Kidney (tissue), 14 donors: ENCODE measurements around the gene FRMD4A. TPM values are rescaled to one million over a fixed set of nuclear protein-coding genes. Genes with fewer than 3 reads are reported as not detected.

Experiments
- DNase-seq, 5 donors: peaks; one replicate each; pipeline ENCODE4 v3.0.0-alpha.2; 2013 to 2020
- FAIRE-seq: peaks from 2 replicates; lab custom pipeline; 2012; peaks lifted over from hg19 to GRCh38; lab: Jason Lieb, UNC
- H3K27ac ChIP-seq, 2 donors: one replicate each; pipeline ENCODE4 v1.7.0; 2013; ENCODE audit warnings: low read depth in 2 of 2, low read length in 2 of 2, inconsistent platforms in 1 of 2
- H3K27me3 ChIP-seq: one replicate; pipeline ENCODE4 v1.7.1; 2013; ENCODE audit warnings: low read length, inconsistent platforms; ENCODE audit not compliant: control insufficient read depth, insufficient read depth
- H3K36me3 ChIP-seq, 3 donors: one replicate each; pipeline versions ENCODE4 v1.7.0 to v1.7.1; 2013; ENCODE audit warnings: low read length in 3 of 3, control low read depth in 1 of 3, inconsistent platforms in 1 of 3; ENCODE audit not compliant: insufficient read depth in 3 of 3, control insufficient read depth in 2 of 3
- H3K4me1 ChIP-seq, 3 donors: one replicate each; pipeline versions ENCODE4 v1.7.0 to v1.7.1; 2013; ENCODE audit warnings: low read length in 3 of 3, inconsistent platforms in 1 of 3, low read depth in 1 of 3; ENCODE audit not compliant: control insufficient read depth in 2 of 3, insufficient read depth in 2 of 3
- H3K4me3 ChIP-seq, 3 donors: one replicate each; pipeline versions ENCODE4 v1.7.0 to v1.8.1; 2013; ENCODE audit warnings: low read length in 3 of 3, control low read depth in 1 of 3, inconsistent platforms in 1 of 3
- H3K9ac ChIP-seq, 3 donors: one replicate each; pipeline versions ENCODE4 v1.7.0 to v1.7.1; 2013; ENCODE audit warnings: low read length in 3 of 3, control low read depth in 1 of 3, inconsistent platforms in 1 of 3
- H3K9me3 ChIP-seq, 3 donors: one replicate each; pipeline versions ENCODE4 v1.7.0 to v1.7.1; 2013; ENCODE audit warnings: low read length in 3 of 3, control low read depth in 1 of 3, inconsistent platforms in 1 of 3; ENCODE audit not compliant: control insufficient read depth in 2 of 3, insufficient read depth in 1 of 3
- CTCF ChIP-seq: IDR thresholded peaks from 3 replicates; pipeline ENCODE4 v1.5.1; 2012; ENCODE audit warnings: mild to moderate bottlenecking, moderate library complexity, borderline replicate concordance; ENCODE audit not compliant: insufficient read depth; ENCODE audit errors: extremely low read depth
- intact Hi-C: fragments of 100-400 bp; cut with DNase I; formaldehyde crosslinking; loops from one replicate; pipeline ENCODE4 v1.11.1; 2022
- polyA plus RNA-seq: library from polyadenylated mRNA; stranded (reverse); fragments of 350-450 nt; fragmentation: Illumina TruSeq; extraction: RNeasy Lipid Tissue Mini Kit (QIAGEN cat#74804); gene quantifications from one replicate; pipeline ENCODE4 v1.2.3, GENCODE V29; 2014; ENCODE audit warnings: low read depth, low replicate concordance; ENCODE audit not compliant: insufficient read depth
- total RNA-seq: library from RNA; stranded (reverse); fragmentation: NEBNext Ultra II Directional; extraction: Animal tissue kit (Norgen Biotek cat#: 25700); gene quantifications from one replicate; pipeline ENCODE4 v1.2.1, GENCODE V29; 2021
- donor health status: control.
- donor health status: control.
- donor health status: control.
- donor health status: control.
- donor health status: control.
- donor health status: DM: yes; HTN: yes; CAD: no.
- donor health status: Normal renal cell carcinoma (clear cell type).

FRMD4A gene
- total and polyA plus RNA-seq, 2 donors from 2014 or later = 16.0 to 68.2 TPM

- no peak for DNase-seq
- Histone ChIP-seq H3K9ac (no peak overlapping the region), H3K27ac (no peak overlapping the region), H3K4me3 (no peak overlapping the region), H3K27me3 (no peaks in the 10 kb centered on the region), H3K9me3 (no peaks in the 10 kb centered on the region), H3K4me1 (peaks cover 0 to 4% (median 0%) of the 10 kb centered on the region in 3 donors), H3K36me3 (no peaks in the 10 kb centered on the region)
- intact Hi-C loops = no loop called here
- no peak for TF ChIP-seq CTCF
- FAIRE-seq = no peak
Measured at GRCh38 chr10:13732465-13732881, 598.3 kb downstream of the FRMD4A start.

- Histone ChIP-seq H3K9me3 (no peaks in the 10 kb centered on the region), H3K27ac (no peak overlapping the region), H3K9ac (no peak overlapping the region), H3K36me3 (no peaks in the 10 kb centered on the region), H3K4me1 (peaks cover 0 to 4% (median 0%) of the 10 kb centered on the region in 3 donors), H3K4me3 (no peak overlapping the region), H3K27me3 (no peaks in the 10 kb centered on the region)
- no peak for TF ChIP-seq CTCF
- FAIRE-seq = no peak
- DNase-seq = no peak
- intact Hi-C loops = no loop called here
Measured at GRCh38 chr10:13731799-13732198, 598.9 kb downstream of the FRMD4A start.

GRCh38 chr10:13730956-13731355 is 599.8 kb downstream of the FRMD4A start:
- FAIRE-seq = no peak
- no peaks in the 10 kb centered on the region for H3K9me3 ChIP-seq
- intact Hi-C loops = no loop called here
- no peak for DNase-seq
- H3K4me1 ChIP-seq = peaks cover 0 to 4% (median 0%) of the 10 kb centered on the region in 3 donors
- TF ChIP-seq CTCF = no peak
- H3K36me3 ChIP-seq = no peaks in the 10 kb centered on the region
- H3K27ac ChIP-seq = no peak overlapping the region
- no peak overlapping the region for H3K9ac ChIP-seq
- H3K27me3 ChIP-seq = no peaks in the 10 kb centered on the region
- no peak overlapping the region for H3K4me3 ChIP-seq

GRCh38 chr10:13730306-13730652 is 600.4 kb downstream of the FRMD4A start:
- DNase-seq (no peak), FAIRE-seq (no peak)
- no peak for TF ChIP-seq CTCF
- intact Hi-C loops = no loop called here
- no peak overlapping the region for H3K4me3 ChIP-seq
- H3K9ac ChIP-seq = no peak overlapping the region
- no peaks in the 10 kb centered on the region for H3K27me3 ChIP-seq
- H3K27ac ChIP-seq = no peak overlapping the region
- H3K36me3 ChIP-seq = no peaks in the 10 kb centered on the region
- H3K4me1 ChIP-seq = peaks cover 0 to 4% (median 2%) of the 10 kb centered on the region in 3 donors
- H3K9me3 ChIP-seq = no peaks in the 10 kb centered on the region
